GM21723 (cell line): ENCODE data around the gene CCNJL.
"Not testable (repeated sequence)": the region's sequence is repeated elsewhere in the genome, so short reads cannot be mapped to it uniquely, and the experiment has no call there.

Experiments
- ATAC-seq: cut with Tn5 transposase; IDR thresholded peaks from one replicate; pipeline ENCODE4 v1.9.1; 2021; ENCODE audit warnings: mild to moderate bottlenecking, moderate library complexity; ENCODE audit not compliant: unreplicated experiment

Gene CCNJL

GRCh38 chr5:160312134-160312959 lies at the start of gene CCNJL:
TSS of gene CCNJL (minus strand) at chr5:160312564. CDS start at chr5:160311923, 641 bp downstream.
- ATAC-seq: peak; percentile 65

GRCh38 chr5:160361624-160362228 lies 49.4 kb upstream of the CCNJL start:
- no peak for ATAC-seq

- ATAC-seq: no peak
Measured at GRCh38 chr5:160360310-160360709, 47.9 kb upstream of the CCNJL start.

- ATAC-seq: no peak
Measured at GRCh38 chr5:160359816-160360215, 47.5 kb upstream of the CCNJL start.

- ATAC-seq: no peak
Measured at GRCh38 chr5:160359242-160359641, 46.9 kb upstream of the CCNJL start.

- ATAC-seq: no peak
Measured at GRCh38 chr5:160357861-160358411, 45.6 kb upstream of the CCNJL start.

GRCh38 chr5:160357394-160357793 lies 45.0 kb upstream of the CCNJL start:
- no peak for ATAC-seq

GRCh38 chr5:160356550-160357347 lies 44.4 kb upstream of the CCNJL start:
- ATAC-seq: no peak

GRCh38 chr5:160354666-160355065 lies 42.3 kb upstream of the CCNJL start:
- no peak for ATAC-seq

GRCh38 chr5:160353379-160353778 lies 41.0 kb upstream of the CCNJL start:
- ATAC-seq: no peak

GRCh38 chr5:160352308-160352707 lies 39.9 kb upstream of the CCNJL start:
- no peak for ATAC-seq

GRCh38 chr5:160349935-160350303 lies 37.6 kb upstream of the CCNJL start:
- ATAC-seq: no peak

- no peak for ATAC-seq
Measured at GRCh38 chr5:160349249-160349934, 37.0 kb upstream of the CCNJL start.

- ATAC-seq: no peak
Measured at GRCh38 chr5:160348080-160348479, 35.7 kb upstream of the CCNJL start.

- no peak for ATAC-seq
Measured at GRCh38 chr5:160347448-160347847, 35.1 kb upstream of the CCNJL start.

GRCh38 chr5:160342413-160342941 lies 30.1 kb upstream of the CCNJL start:
- no peak for ATAC-seq

GRCh38 chr5:160341309-160341870 lies 29.0 kb upstream of the CCNJL start:
- no peak for ATAC-seq

- not testable (repeated sequence) for ATAC-seq
Measured at GRCh38 chr5:160340513-160340912, 28.1 kb upstream of the CCNJL start.

- no peak for ATAC-seq
Measured at GRCh38 chr5:160339406-160340130, 27.2 kb upstream of the CCNJL start.
